Panc1 (cell line): ENCODE results near the gene DYNC1I1. TPM values are rescaled to one million over a fixed set of nuclear protein-coding genes. Genes with fewer than 3 reads are reported as not detected.

Experiments used
- ATAC-seq: fragments of 200-7000 bp; cut with Tn5 transposase; 2 replicates; pipeline ENCODE4 v1.9.1; 2020; ENCODE audit warnings: mild to moderate bottlenecking, moderate library complexity
- BruUV-seq: library from RNA; stranded (reverse); fragments of 400-500 nt; replicated peaks from 2 replicates; lab custom pipeline; 2021; lab: Mats Ljungman, UMichigan
- CTCF ChIA-PET: fragments of 300-600 bp; sonication (Branson Sonifier 250); formaldehyde crosslinking; loops from one replicate; lab custom pipeline; 2022; ENCODE audit warnings: antibody characterized with exemption; lab: Charles Lee
- POLR2A ChIA-PET: fragments of 300-600 bp; sonication (Branson Sonifier 250); formaldehyde crosslinking; loops from one replicate; lab custom pipeline; 2022; ENCODE audit warnings: antibody characterized with exemption; lab: Charles Lee
- DNase-seq: peaks from one replicate; pipeline ENCODE4 v3.0.0-alpha.2; 2010; ENCODE audit warnings: low read depth, low spot score
- H3K27ac ChIP-seq: 2 replicates; pipeline ENCODE4 v1.5.1; 2011; ENCODE audit warnings: mild to moderate bottlenecking, low read length, inconsistent platforms
- H3K27me3 ChIP-seq: fragments of 200-500 bp; sonication (Bioruptor generic); 2 replicates; pipeline ENCODE4 v1.6.0; 2014; ENCODE audit warnings: low read length, inconsistent platforms; ENCODE audit not compliant: control insufficient read depth, insufficient read depth
- H3K36me3 ChIP-seq: fragments of 200-500 bp; sonication (Bioruptor generic); 2 replicates; pipeline ENCODE4 v1.5.1; 2014; ENCODE audit warnings: inconsistent platforms, mild to moderate bottlenecking, low read length, moderate library complexity; ENCODE audit not compliant: control insufficient read depth, insufficient read depth
- H3K4me1 ChIP-seq: 2 replicates; pipeline ENCODE4 v1.5.1; 2011; ENCODE audit warnings: inconsistent platforms, mild to moderate bottlenecking, low read length, moderate library complexity; ENCODE audit not compliant: control insufficient read depth, insufficient read depth
- H3K4me3 ChIP-seq, 2 experiments: 2 replicates each; pipeline ENCODE4 v1.5.1; 2011 to 2012; ENCODE audit warnings: low read depth in 2 of 2, low read length in 2 of 2, mild to moderate bottlenecking in 2 of 2, inconsistent platforms in 1 of 2, moderate library complexity in 1 of 2
- H3K9me3 ChIP-seq: fragments of 200-500 bp; sonication (Bioruptor generic); 2 replicates; pipeline ENCODE4 v1.5.1; 2014; ENCODE audit warnings: low read depth, mild to moderate bottlenecking, inconsistent platforms, low read length, moderate library complexity; ENCODE audit not compliant: control insufficient read depth, insufficient read depth
- CTCF ChIP-seq: fragments of 450-650 bp; IDR thresholded peaks from 2 replicates; pipeline ENCODE4 v1.5.1; 2017; ENCODE audit warnings: mild to moderate bottlenecking
- POLR2AphosphoS5 ChIP-seq: IDR thresholded peaks from 2 replicates; pipeline ENCODE4 v1.6.1; 2012; ENCODE audit warnings: mild to moderate bottlenecking, low read depth, low read length, moderate library complexity
- REST ChIP-seq, 2 experiments: IDR thresholded peaks; 2 replicates each; pipeline ENCODE4 v1.6.1; 2011 to 2012; ENCODE audit warnings: low read depth in 2 of 2, control low read depth in 1 of 2, low read length in 1 of 2, mild to moderate bottlenecking in 1 of 2, moderate library complexity in 1 of 2; ENCODE audit not compliant: insufficient read depth in 1 of 2
- SIN3A ChIP-seq: IDR thresholded peaks from 2 replicates; pipeline ENCODE4 v1.6.1; 2012; ENCODE audit warnings: low read depth, mild to moderate bottlenecking, low read length, moderate library complexity, borderline replicate concordance; ENCODE audit not compliant: insufficient read depth
- TCF7L2 ChIP-seq: IDR thresholded peaks from 2 replicates; pipeline ENCODE4 v1.6.1; 2011; ENCODE audit warnings: mild to moderate bottlenecking, low read depth, low read length, inconsistent platforms
- in situ Hi-C: cut with HindIII; loops from 2 replicates; pipeline ENCODE4 v1.10.0; 2016; ENCODE audit warnings: low sequenced_read_pairs, low pct_unique_long_range_greater_than_20kb
- intact Hi-C: fragments of 100-400 bp; cut with micrococcal nuclease; formaldehyde crosslinking; loops from one replicate; pipeline ENCODE4 v1.10.0; 2022; ENCODE audit not compliant: unreplicated experiment
- total RNA-seq: library from RNA; stranded (reverse); gene quantifications from one replicate; pipeline ENCODE4 v1.2.1, GENCODE V29; 2021; ENCODE audit not compliant: unreplicated experiment

The DYNC1I1 gene
- total RNA-seq, 1 experiment from 2014 or later, result 0.13 TPM

GRCh38 chr7:96127746-96128145 lies 355.4 kb downstream of the DYNC1I1 start:
- TF ChIP-seq CTCF, result no peak
- no peak for TF ChIP-seq SIN3A
- TF ChIP-seq TCF7L2, result no peak
- TF ChIP-seq REST (IDR thresholded peaks at IDR 0.05; ENCODE audit: insufficient read depth in 1 of 2, low read depth in 2 of 2, low read length in 1 of 2), result no peak
- no peak for TF ChIP-seq POLR2AphosphoS5
- in situ Hi-C loops, result no loop called here
- POLR2A ChIA-PET, result no interaction called here
- BruUV-seq, result no TSS peak
- intact Hi-C loops, result no loop called here
- Histone ChIP-seq H3K27ac (no peak overlapping the region), H3K36me3 (peaks cover 22% of the 10 kb centered on the region), H3K4me3 (no peak overlapping the region), H3K4me1 (no peaks in the 10 kb centered on the region), H3K9me3 (no peaks in the 10 kb centered on the region), H3K27me3 (no peaks in the 10 kb centered on the region)
- DNase-seq (no peak), ATAC-seq (no peak)
- CTCF ChIA-PET, result no interaction called here

- H3K4me3 ChIP-seq, result no peak overlapping the region
- ChIA-PET POLR2A (no interaction called here), CTCF (no interaction called here)
- in situ Hi-C loops (no loop called here), intact Hi-C loops (no loop called here)
- BruUV-seq, result no TSS peak
- H3K36me3 ChIP-seq, result peaks cover 22% of the 10 kb centered on the region
- H3K27me3 ChIP-seq, result no peaks in the 10 kb centered on the region
- no peaks in the 10 kb centered on the region for H3K9me3 ChIP-seq
- TF ChIP-seq CTCF, result no peak
- H3K4me1 ChIP-seq, result no peaks in the 10 kb centered on the region
- ATAC-seq (no peak), DNase-seq (no peak)
- H3K27ac ChIP-seq, result no peak overlapping the region
Measured at GRCh38 chr7:96131525-96131924, 359.2 kb downstream of the DYNC1I1 start.

GRCh38 chr7:96135241-96135640 lies 362.9 kb downstream of the DYNC1I1 start:
- Histone ChIP-seq H3K4me1 (no peaks in the 10 kb centered on the region), H3K27me3 (no peaks in the 10 kb centered on the region), H3K36me3 (peaks cover 9% of the 10 kb centered on the region), H3K27ac (no peak overlapping the region), H3K9me3 (no peaks in the 10 kb centered on the region), H3K4me3 (no peak overlapping the region)
- no peak for TF ChIP-seq TCF7L2
- no peak for TF ChIP-seq SIN3A
- TF ChIP-seq REST (IDR thresholded peaks at IDR 0.05; ENCODE audit: insufficient read depth in 1 of 2, low read depth in 2 of 2, low read length in 1 of 2), result no peak
- TF ChIP-seq CTCF, result no peak
- TF ChIP-seq POLR2AphosphoS5, result no peak
- intact Hi-C loops, result no loop called here
- ChIA-PET POLR2A (no interaction called here), CTCF (no interaction called here)
- in situ Hi-C loops, result no loop called here
- ATAC-seq, result no peak
- BruUV-seq, result no TSS peak
- no peak for DNase-seq
